GM18951 (cell line): ENCODE measurements around the gene CNTN4.

ENCODE experiments used
- POLR2A ChIP-seq: IDR thresholded peaks from 4 replicates; pipeline ENCODE4 v1.6.1; 2011; ENCODE audit warnings: mild to moderate bottlenecking; ENCODE audit not compliant: insufficient read length, insufficient read depth; ENCODE audit errors: extremely low read depth
- in situ Hi-C: fragments of 300-500 bp; cut with MboI; formaldehyde crosslinking; loops from one replicate; pipeline ENCODE4 v1.12.0; 2022; ENCODE audit warnings: low sequenced_read_pairs, mixed read lengths, inconsistent platforms; ENCODE audit not compliant: unreplicated experiment

CNTN4 gene

GRCh38 chr3:2535206-2535605 is 436.5 kb downstream of the CNTN4 start:
- in situ Hi-C loops, result no loop called here
- TF ChIP-seq POLR2A, result no peak

- in situ Hi-C loops, result no loop called here
- TF ChIP-seq POLR2A, result no peak
These were observed 437.9 kb downstream of the CNTN4 start for GRCh38 chr3:2536575-2536974.

GRCh38 chr3:2540115-2540514 is 441.4 kb downstream of the CNTN4 start:
- TF ChIP-seq POLR2A, result no peak

GRCh38 chr3:2543247-2543646 is 444.6 kb downstream of the CNTN4 start:
- TF ChIP-seq POLR2A, result no peak
- in situ Hi-C loops, result no loop called here

More at GRCh38 chr3:2540115-2540514, 441.4 kb downstream of the CNTN4 start:
- in situ Hi-C loops, result no loop called here

GRCh38 chr3:2544212-2544611 is 445.5 kb downstream of the CNTN4 start:
- TF ChIP-seq POLR2A, result no peak
- in situ Hi-C loops, result no loop called here

GRCh38 chr3:2544718-2545117 is 446.1 kb downstream of the CNTN4 start:
- in situ Hi-C loops, result no loop called here
- no peak for TF ChIP-seq POLR2A

GRCh38 chr3:2547049-2547448 is 448.4 kb downstream of the CNTN4 start:
- in situ Hi-C loops, result no loop called here
- TF ChIP-seq POLR2A, result no peak

- in situ Hi-C loops, result no loop called here
- TF ChIP-seq POLR2A, result no peak
These were observed 456.0 kb downstream of the CNTN4 start for GRCh38 chr3:2554656-2555055.

GRCh38 chr3:2558796-2559195 is 460.1 kb downstream of the CNTN4 start:
- in situ Hi-C loops, result no loop called here
- TF ChIP-seq POLR2A, result no peak

- TF ChIP-seq POLR2A, result no peak
- in situ Hi-C loops, result no loop called here
These were observed 468.8 kb downstream of the CNTN4 start for GRCh38 chr3:2567451-2567850.

- in situ Hi-C loops, result no loop called here
- no peak for TF ChIP-seq POLR2A
These were observed 469.5 kb downstream of the CNTN4 start for GRCh38 chr3:2568156-2568555.

- in situ Hi-C loops, result no loop called here
- no peak for TF ChIP-seq POLR2A
These were observed 470.3 kb downstream of the CNTN4 start for GRCh38 chr3:2568929-2569328.

- no peak for TF ChIP-seq POLR2A
- in situ Hi-C loops, result no loop called here
These were observed 478.9 kb downstream of the CNTN4 start for GRCh38 chr3:2577571-2577970.

- in situ Hi-C loops, result no loop called here
- TF ChIP-seq POLR2A, result no peak
These were observed 479.9 kb downstream of the CNTN4 start for GRCh38 chr3:2578560-2578959.

GRCh38 chr3:2579206-2579605 is 480.5 kb downstream of the CNTN4 start:
- in situ Hi-C loops, result no loop called here
- no peak for TF ChIP-seq POLR2A
